GM12875 (cell line): ENCODE data around the gene RBM8A.
A peak's percentile ranks its signal among the peaks of the same experiment; 100 is the strongest.

Experiments
- H3K4me3 ChIP-seq: one replicate; pipeline ENCODE4 v1.5.1; 2011; ENCODE audit warnings: low read depth, low read length, control low read depth
- CTCF ChIP-seq: IDR thresholded peaks from 2 replicates; pipeline ENCODE4 v1.5.1; 2011; ENCODE audit warnings: low read depth, mild to moderate bottlenecking, control low read depth, inconsistent platforms, low read length, moderate library complexity, borderline replicate concordance; ENCODE audit not compliant: insufficient read depth

The RBM8A gene

DNA sequence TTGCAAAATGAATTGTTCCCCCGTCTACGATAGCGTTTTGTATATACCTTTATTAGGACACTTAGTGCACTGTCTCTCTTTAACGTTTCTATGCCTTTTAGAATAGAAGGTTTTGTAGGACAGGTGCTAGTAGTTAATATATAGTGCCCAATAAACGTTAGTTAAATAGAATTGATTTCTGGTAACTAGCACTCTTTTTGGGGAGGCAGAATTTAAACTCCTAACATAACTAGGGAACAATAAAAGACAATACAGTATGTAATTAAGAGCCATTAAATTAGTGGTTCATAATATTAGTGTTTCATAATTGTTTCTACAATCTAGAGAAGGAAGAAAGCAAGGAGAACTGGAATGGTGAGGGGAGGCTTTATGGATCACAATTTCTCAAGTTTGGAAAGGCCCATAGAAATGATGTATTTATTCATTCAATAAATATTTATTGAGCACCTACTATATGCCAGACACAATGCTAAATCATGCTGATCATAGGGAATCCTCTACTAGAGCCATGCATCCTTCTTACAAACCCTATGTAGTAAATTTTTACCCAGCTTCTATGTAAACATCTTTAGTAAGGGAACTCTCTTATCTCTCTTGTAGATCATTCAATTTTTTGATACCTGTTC is 37.9 kb upstream of the RBM8A start:
- TF ChIP-seq CTCF, result no peak
- H3K4me3 ChIP-seq, result peak overlapping the region; percentile 63

- peak within 1 kb of the TSS; percentile 63 for H3K4me3 ChIP-seq
- no peak for TF ChIP-seq CTCF
Measured at GRCh38 chr1:145964328-145965118, 37.2 kb upstream of the RBM8A start, which contains the start of the genes ANKRD34A and POLR3GL. TSS of gene ANKRD34A (minus strand) at chr1:145964575. CDS start at chr1:145961759, 2,816 bp downstream. TSS of gene POLR3GL (plus strand) at chr1:145964690. CDS start at chr1:145974866, 10,176 bp downstream.

GRCh38 chr1:145963265-145964019 is 36.2 kb upstream of the RBM8A start:
- no peak for TF ChIP-seq CTCF
- H3K4me3 ChIP-seq, result peak overlapping the region; percentile 63

- no peak for TF ChIP-seq CTCF
- peak overlapping the region; percentile 61 for H3K4me3 ChIP-seq
Measured at GRCh38 chr1:145962157-145963102, 35.1 kb upstream of the RBM8A start.

- peak overlapping the region; percentile 61 for H3K4me3 ChIP-seq
- no peak for TF ChIP-seq CTCF
Measured at GRCh38 chr1:145961425-145962156, 34.3 kb upstream of the RBM8A start.

DNA sequence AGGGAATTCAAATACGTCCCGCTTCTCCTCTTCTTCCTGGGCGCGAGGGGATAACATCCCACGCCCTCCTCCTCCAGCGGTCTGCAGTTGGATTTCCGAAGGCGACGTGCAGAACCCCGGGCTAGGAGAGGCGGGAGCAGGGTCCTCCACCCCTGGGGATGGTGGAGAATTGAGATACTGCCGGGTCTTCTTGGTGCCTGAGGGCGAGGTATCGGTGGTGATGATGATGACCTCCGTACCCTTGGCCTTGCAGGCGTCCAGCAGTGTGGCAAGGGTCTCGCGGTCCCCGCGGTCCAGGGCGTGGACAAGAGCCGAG is 33.8 kb upstream of the RBM8A start:
- TF ChIP-seq CTCF, result no peak
- H3K4me3 ChIP-seq, result peak overlapping the region; percentile 61
